GM19395 (cell line): ENCODE measurements around the gene TATDN3.
"Not testable (repeated sequence)": the region's sequence is repeated elsewhere in the genome, so short reads cannot be mapped to it uniquely, and the experiment has no call there.

Experiments
- ATAC-seq: cut with Tn5 transposase; IDR thresholded peaks from one replicate; pipeline ENCODE4 v1.9.1; 2021; ENCODE audit warnings: mild to moderate bottlenecking, moderate library complexity; ENCODE audit not compliant: unreplicated experiment

The TATDN3 gene

DNA sequence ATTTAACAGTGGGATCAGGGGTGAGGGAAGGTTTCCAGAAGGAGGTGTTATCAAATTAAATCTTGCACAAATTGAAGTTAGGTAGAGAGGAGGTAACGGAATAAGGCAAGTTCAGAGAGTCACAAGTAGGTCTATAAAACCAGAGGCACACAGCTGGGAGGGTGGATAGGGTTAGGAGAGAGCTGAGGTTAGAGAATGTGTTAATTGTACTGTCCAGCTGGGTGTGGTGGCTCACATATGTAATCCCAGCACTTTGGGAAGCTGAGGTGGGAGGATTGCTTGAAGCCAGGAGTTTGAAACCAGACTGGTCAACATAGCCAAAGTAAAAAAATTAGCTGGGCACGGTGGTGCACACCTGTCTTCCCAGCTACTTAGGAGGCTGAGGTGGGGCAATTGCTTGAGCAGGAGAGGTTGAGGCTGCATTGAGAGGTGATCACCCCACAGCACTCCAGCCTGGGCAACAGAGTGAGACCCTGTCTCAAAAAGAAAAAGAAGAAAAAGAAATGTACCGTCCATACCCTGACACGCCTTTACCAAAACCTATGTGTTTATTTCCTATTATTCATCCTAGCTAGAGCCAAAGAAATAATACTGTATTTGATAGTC, 35.6 kb downstream of the TATDN3 start:
- ATAC-seq = no peak

DNA sequence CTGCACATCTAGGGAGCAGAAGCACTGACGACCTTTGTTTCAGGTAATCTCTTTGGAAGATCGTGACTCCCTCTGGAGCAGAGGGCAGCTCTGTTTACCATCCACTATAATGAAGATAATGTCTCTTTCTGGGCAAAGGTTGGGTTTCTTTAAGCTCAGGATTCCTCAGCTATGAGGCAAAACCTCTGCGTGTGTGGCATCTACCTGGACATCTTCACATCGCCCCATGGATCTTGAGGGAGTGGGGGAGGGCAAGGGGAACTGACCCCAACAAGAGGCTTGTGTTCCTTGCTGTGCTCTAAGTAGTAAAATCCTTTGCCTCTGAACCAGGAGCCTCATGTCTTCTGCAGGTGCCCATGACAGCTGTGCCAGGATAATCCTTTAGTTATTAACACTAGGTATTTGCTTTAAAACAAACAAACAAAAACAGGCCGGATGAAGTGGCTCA, 36.2 kb downstream of the TATDN3 start:
- no peak for ATAC-seq

DNA sequence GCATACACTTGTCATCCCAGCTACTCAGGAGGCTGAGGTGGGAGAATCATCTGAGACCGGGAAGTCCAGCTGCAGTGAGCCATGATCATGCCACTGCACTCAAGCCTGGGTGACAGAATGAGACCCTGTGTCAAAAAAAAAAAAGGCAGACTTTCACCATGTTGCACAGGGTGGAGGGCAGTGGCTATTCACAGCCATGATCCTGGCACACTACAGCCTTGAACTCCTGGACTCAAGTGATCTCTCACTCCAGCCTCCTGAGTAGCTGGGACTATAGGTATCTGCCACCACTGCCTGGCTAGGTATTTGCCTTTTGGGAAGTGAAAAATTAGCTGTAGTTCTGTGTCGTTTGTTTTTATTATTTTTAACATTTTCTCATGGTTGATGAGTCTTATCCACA, 36.7 kb downstream of the TATDN3 start:
- ATAC-seq = no peak

DNA sequence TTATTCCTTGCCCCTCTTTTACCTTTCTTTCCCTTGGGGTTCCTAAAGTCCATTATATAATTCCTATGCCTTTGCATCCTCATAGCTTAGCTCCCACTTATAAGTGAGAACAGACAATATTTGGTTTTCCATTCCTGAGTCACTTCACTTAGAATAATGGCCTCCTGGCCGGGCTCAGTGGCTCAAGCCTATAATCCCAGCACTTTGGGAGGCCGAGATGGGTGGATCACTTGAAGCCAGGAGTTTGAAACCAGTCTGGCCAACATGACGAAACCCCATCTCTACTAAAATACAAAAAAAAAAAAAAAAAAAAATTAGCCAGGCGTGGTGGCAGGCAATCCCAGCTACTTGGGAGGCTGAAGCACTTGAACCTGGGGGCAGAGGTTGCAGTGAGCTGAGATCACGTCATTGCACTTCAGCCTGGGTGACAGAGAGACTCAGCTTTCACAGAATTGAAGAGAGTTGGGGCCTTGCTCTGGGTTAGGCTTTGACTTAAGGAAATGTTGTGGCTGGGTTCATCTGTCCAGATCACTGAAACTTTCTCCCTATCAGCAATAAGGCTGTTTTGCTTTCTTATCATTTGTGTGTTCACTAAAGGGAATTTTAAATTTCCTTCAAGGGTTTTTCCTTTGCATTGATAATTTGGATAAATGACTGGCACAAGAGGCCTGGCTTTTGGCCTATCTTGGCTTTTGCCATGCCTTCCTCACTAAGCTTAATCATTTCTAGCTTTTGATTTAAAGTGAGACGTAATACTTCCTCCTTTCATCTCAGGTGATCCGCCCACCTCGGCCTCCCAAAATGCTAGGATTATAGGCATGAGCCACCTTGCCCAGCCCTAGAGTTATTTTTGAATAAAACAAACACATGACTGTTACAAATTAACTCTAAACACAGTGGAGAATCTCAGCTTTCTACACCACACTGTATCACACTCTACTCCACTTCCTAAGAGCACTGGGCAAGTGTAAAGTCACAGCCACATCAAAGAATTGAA, 41.8 kb downstream of the TATDN3 start:
- peak; percentile 91 for ATAC-seq

DNA sequence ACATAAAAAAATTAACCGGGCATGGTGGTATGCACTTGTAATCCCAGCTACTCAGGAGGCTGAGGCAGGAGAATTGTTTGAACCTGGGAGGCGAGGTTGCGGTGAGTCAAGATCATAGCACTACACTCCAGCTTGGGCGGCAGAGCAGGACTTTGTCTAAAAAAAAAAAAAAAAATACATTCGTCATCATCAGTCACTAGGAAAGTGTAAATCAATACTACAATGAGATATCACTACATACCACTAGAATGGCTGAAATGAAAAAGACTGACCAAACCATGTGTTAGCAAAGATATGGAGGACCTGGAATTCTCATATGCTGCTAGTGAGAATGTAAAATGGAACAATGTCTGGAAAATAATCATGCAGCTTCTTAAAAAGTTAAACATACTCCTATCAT, 46.5 kb downstream of the TATDN3 start:
- ATAC-seq = no peak

DNA sequence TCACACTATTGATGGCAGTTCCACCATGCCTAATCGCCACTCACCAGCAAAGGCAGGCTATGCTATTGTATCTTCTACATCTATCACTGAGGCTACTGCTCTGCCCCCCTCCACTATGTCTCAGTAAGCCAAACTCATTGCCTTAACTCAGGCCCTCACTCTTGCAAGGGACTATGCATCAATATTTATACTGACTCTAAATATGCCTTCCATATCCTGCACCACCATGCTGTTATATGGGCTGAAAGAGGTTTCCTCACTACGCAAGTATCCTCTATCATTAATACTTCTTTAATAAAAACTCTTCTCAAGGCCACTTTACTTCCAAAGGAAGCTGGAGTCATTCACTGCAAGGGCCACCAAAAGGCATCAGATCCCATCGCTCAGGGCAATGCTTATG, 52.8 kb downstream of the TATDN3 start:
- not testable (repeated sequence) for ATAC-seq

DNA sequence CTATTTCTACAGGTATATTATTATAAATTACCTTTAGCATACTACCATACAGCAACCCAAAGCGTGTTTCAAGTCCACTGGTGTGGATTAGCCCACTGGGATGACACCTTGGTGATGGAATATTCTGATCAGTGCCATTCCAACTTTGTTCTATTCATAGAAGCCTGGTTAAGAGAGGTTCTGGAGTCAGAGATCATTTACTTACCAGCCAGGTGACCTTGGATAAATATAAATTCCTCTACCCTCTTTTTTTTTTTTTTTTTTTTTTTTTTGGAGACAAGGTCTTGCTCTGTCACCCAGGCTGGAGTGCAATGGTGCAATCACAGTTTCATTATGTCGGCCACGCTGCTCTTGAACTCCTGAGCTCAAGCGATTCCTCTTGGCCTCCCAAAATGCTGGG, 55.9 kb downstream of the TATDN3 start, which contains the start of gene SPATA45:
Gene SPATA45 (minus strand): TSS at position 101 of the 400 bp plus-strand sequence. CDS start 11,500 bp downstream, outside the sequence.
- ATAC-seq = no peak

DNA sequence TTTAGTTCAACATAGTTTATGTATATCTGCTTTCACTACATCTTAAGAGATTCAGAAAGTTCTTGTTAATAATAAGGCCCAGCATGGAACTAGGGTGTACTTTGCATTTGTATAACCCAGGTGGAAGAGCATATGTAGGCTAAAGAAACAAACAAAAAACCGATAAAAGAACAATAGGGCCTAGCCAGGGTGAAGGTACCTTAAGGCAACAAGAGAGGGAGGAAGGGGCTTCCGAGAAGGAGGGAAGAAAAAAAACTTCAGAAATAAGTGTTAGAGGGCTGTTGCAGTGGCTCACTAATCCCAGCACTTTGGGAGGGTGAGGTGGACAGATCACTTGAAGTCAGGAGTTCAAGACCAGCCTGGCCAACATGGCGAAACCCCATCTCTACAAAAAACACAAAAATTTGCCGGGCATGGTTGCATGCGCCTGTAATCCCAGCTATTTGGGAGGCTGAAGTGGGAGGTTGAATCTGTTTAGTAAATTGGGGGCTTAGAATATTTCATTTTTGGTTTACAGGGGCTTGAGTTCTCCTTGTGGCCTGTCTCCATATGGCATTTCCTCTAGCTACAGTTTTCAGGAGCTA, 60.5 kb downstream of the TATDN3 start:
- no peak for ATAC-seq

DNA sequence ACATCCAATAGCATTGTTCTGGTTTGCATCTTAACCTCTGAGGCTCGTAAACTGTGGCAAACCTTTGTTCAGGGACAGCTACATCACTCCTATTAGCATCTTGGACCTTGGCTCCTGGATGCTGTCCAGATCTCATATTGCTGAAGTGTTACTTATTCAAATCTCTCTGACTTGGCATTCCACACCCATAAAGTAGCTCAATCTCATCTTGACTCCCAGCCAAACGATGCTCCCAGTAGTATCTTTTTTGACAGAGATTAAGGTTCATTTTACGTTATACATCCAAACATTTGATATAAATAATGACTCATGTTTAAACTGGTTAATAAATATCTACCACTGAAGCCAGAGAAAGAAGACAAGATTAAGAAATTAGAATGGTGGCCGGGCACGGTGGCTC, 62.0 kb downstream of the TATDN3 start:
- no peak for ATAC-seq

DNA sequence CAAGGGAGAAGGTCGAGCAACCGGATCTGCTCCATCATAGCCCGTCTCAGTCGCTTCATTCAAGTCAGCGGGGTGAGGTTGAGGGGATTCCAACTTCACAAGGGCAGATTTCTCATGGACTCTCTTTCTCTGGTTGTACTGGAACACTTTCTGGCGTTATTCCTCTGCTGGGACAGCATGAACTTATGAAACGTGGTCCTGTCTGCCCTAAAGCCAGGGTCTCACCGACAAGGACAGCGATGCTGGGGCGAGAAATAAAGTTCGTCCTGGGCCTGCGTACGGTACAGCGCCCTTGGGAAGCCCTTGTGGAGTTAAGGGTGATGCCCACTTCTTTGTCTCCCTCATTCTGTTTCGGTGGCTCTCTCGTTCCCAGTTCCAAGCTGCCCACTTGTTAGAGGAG, 65.1 kb downstream of the TATDN3 start:
- ATAC-seq = no peak

DNA sequence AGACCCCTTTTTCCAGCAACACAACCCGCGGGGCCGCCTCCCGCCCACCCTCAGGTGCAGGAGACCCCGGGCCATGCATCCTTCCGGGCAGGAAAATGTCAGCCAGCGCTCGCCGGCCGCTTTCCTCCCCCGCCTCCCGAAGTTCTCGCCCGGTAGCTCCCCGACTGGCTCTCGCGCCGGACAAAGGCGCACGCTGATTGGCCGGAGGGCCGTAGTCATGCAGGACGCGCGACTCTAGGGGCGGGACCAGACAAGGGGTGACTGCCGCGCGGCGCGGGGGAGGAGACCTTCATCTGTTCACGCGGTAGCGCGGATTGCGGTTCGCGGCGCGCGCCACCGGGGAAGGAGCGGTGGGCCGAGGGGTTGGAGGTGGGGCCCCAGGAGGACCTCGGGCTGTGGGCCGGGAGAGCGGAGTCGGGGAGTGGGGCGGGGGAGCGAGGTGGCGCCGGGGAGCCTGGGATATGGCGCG, 66.3 kb downstream of the TATDN3 start, which contains the start of gene FLVCR1:
Gene FLVCR1 (plus strand): TSS at position 284 of the 469 bp plus-strand sequence. CDS start 178 bp downstream, at position 462.
- peak; percentile 95 for ATAC-seq

DNA sequence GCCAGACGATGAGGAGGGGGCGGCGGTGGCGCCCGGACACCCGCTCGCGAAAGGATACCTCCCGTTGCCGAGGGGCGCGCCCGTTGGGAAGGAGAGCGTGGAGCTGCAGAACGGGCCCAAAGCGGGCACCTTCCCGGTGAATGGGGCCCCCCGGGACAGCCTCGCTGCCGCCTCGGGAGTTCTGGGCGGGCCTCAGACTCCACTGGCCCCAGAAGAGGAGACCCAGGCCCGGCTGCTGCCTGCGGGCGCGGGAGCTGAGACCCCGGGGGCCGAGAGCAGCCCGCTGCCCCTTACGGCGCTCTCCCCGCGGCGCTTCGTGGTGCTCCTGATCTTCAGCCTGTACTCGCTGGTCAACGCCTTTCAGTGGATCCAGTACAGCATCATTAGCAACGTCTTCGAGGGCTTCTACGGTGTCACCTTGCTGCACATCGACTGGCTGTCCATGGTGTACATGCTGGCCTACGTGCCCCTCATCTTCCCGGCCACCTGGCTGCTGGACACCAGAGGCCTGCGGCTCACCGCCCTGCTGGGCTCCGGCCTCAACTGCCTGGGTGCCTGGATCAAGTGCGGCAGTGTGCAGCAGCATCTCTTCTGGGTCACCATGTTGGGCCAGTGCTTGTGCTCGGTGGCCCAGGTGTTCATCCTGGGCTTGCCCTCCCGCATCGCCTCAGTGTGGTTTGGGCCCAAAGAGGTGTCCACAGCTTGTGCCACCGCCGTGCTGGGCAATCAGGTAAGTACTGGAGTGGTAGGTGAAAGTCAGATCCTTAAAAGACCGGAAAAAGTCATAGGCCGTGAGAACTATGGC, 67.0 kb downstream of the TATDN3 start:
- peak; percentile 18 for ATAC-seq

DNA sequence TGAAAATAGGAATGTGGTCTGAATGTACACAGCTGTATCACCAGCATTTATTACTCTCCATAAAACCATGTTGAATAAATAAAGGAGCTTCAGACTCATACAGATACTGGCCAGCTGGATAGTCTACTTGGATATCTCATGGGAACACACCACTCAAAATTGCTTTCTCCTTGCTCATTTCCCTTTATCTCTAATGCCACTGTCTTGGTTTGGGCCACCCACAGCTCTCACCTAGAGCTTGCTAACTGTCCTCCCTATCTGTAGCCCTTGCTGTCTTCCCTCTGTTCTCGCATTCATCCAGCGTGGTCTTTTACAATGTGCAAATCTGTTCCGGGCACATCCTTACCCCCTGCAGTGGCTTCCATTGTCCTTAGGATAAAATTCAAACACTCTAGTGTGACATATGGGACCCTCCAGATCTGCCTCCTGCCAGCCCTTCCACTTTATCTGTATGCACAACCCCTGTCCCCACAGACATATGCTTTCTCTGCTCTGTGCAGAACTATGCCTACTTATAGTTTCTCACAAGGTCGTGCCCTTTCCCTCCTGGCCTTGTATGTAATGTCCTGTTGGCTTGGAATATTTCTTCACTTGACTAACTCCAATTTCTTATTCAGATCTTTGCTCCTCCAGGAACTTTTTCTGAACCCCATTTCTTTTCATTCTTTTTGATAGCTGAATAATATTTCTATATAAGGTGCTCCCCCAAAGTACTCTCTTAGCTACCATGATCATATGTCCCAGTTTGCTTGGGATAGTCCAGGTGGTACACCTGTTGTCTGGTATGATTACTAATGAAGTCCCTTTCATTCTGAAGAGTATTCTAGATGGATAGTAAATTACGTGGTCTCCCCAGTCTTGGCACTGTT, 69.3 kb downstream of the TATDN3 start:
- ATAC-seq = no peak

DNA sequence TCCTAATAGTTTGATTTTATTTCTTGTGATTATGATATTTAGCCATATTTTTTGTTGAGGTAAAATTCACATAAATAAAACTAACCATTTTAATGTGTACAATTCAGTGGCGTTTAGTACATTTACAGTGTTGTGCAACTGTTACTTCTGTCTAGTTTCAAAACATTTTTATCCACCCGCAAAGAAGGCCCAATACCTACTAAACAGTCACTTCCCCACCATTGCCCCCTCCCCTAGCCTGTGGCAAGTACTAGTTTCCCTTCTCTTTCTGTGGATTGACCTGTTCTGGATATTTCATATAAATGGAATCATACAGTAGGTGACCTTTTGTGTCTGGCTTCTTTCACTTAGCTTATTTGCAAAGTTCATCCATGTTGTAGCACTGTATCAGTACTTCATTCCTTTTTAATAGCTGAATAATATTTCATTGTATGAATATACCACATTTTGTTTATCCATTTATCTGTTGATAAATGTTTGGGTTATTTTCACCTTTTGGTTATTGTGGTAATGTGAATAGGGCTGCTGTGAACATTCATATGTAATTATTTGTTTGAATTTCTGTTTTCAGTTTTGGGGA, 70.5 kb downstream of the TATDN3 start:
- ATAC-seq = no peak

DNA sequence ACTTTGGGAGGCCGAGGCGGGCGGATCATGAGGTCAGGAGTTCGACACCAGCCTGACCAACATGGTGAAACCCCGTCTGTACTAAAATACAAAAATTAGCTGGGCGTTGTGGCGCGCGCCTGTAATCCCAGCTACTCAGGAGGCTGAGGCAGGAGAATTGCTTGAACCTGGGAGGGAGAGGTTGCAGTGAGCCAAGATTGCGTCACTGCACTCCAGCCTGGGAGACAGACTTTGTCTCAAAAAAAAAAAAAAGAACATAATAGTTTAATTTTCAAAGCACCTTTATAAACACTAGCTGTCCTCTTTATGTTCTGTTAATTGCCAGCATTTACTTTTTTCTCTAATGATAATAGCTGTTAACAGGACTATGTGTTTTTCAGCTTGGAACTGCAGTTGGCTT, 71.7 kb downstream of the TATDN3 start:
- ATAC-seq = not testable (repeated sequence)

DNA sequence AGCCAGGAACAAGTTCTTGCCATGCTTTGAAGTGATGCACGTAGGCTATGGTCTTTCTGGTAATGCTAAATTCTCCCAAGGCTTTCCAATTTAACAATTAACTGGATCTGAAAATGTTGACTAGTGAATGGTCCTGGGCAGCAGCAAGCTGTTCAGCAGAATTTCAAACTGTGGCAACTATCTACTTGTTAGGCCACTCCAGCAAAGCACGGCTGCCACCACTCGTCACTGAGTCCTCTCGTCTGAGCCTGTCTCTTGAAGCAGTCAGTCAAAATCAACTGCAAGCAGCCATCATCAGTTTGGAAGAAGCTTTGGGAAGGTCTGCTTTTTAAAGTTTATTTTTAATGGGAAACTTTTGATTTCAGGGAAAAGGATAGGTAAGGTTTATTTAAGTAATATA, 72.5 kb downstream of the TATDN3 start:
- ATAC-seq = no peak
